ENCODE results near the gene DSCAML1. TPM values are rescaled to one million over a fixed set of nuclear protein-coding genes. Genes with fewer than 3 reads are reported as not detected.

DSCAML1 gene
- total RNA-seq, 2 experiments from 2014 or later, result not detected

DNA sequence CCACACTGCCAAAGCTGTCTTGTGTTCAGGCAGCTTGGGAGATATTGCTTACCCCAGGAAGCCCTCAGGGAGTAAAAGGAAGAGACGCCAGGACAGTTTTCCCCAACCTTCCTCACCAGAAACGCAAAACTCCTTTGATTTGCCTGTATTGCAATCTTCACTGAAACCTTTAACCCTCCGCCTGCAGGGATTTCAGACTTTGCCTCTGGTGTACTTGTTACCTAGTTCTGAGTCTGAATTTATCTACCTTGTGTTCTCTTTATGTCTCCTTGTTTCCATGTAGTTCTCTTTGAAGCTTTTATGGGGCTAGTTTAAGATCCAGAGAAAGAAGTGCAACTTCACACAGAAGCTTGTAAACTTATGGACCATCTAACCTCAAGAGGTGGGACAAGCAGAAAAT, 154.2 kb downstream of the DSCAML1 start:
- Histone ChIP-seq H3K4me2 (ENCODE audit: low read length) (no peak overlapping the region), H3K4me1 (ENCODE audit: insufficient read depth, low read length, poor library complexity, severe bottlenecking) (no peaks in the 10 kb centered on the region), H4K20me1 (ENCODE audit: insufficient read depth, low read length) (no peaks in the 10 kb centered on the region), H3K36me3 (ENCODE audit: insufficient read depth, low read length) (no peaks in the 10 kb centered on the region), H3K79me2 (ENCODE audit: insufficient read depth, low read depth, low read length) (no peaks in the 10 kb centered on the region), H3K4me3 (ENCODE audit: low read depth, low read length, poor library complexity, severe bottlenecking) (no peak overlapping the region), H2AFZ (ENCODE audit: low read length) (no peak overlapping the region), H3K27ac (ENCODE audit: low read depth, low read length, poor library complexity, severe bottlenecking) (no peak overlapping the region), H3K9me3 (ENCODE audit: low read length) (no peaks in the 10 kb centered on the region), H3K9me2 (ENCODE audit: insufficient read depth, low read length) (no peaks in the 10 kb centered on the region)
- ChIA-PET CTCF (ENCODE audit: unreplicated experiment) (no interaction called here), POLR2A (no interaction called here)
- DNase-seq (ENCODE audit: low spot score), result no peak
- intact Hi-C loops (cut with micrococcal nuclease; ENCODE audit: unreplicated experiment), result no loop called here
- TF ChIP-seq CTCF (conservative IDR thresholded peaks at IDR 0.05; ENCODE audit: low read length) (no peak), EZH2phosphoT487 (IDR thresholded peaks at IDR 0.05; ENCODE audit: borderline replicate concordance, low read depth, low read length) (no peak)
- no TSS peak for BruUV-seq (replicated peaks)

DNA sequence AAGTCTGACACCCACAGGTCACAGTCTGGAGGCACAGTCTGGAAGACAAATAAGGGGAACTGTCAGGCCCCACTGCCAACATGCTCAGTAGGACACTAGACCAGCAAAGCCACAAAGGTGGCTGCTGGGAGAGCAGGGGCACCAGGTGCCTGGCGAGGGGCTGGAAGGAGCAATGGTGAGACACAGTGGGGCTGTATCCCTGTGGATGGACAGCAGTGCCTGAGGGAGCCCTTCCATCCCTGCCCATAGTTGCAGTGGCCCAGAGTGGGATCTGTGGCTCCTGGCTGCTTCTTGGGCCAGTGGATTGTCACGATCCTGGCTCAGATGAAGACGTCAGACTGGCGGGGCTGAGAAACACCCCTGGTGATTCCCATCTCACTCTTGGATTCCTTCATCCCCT, 154.6 kb downstream of the DSCAML1 start:
- no peak for TF ChIP-seq CTCF (conservative IDR thresholded peaks at IDR 0.05; ENCODE audit: low read length)
- TF ChIP-seq EZH2phosphoT487 (IDR thresholded peaks at IDR 0.05; ENCODE audit: borderline replicate concordance, low read depth, low read length), result no peak
- BruUV-seq (replicated peaks), result no TSS peak
- Histone ChIP-seq H3K4me1 (ENCODE audit: insufficient read depth, low read length, poor library complexity, severe bottlenecking) (no peaks in the 10 kb centered on the region), H3K27ac (ENCODE audit: low read depth, low read length, poor library complexity, severe bottlenecking) (no peak overlapping the region), H4K20me1 (ENCODE audit: insufficient read depth, low read length) (no peaks in the 10 kb centered on the region), H3K36me3 (ENCODE audit: insufficient read depth, low read length) (no peaks in the 10 kb centered on the region), H3K9me3 (ENCODE audit: low read length) (no peaks in the 10 kb centered on the region), H3K9me2 (ENCODE audit: insufficient read depth, low read length) (no peaks in the 10 kb centered on the region), H3K4me2 (ENCODE audit: low read length) (no peak overlapping the region), H3K79me2 (ENCODE audit: insufficient read depth, low read depth, low read length) (no peaks in the 10 kb centered on the region), H3K4me3 (ENCODE audit: low read depth, low read length, poor library complexity, severe bottlenecking) (no peak overlapping the region), H2AFZ (ENCODE audit: low read length) (no peak overlapping the region)
- ChIA-PET POLR2A (no interaction called here), CTCF (ENCODE audit: unreplicated experiment) (no interaction called here)
- intact Hi-C loops (cut with micrococcal nuclease; ENCODE audit: unreplicated experiment), result no loop called here
- no peak for DNase-seq (ENCODE audit: low spot score)

DNA sequence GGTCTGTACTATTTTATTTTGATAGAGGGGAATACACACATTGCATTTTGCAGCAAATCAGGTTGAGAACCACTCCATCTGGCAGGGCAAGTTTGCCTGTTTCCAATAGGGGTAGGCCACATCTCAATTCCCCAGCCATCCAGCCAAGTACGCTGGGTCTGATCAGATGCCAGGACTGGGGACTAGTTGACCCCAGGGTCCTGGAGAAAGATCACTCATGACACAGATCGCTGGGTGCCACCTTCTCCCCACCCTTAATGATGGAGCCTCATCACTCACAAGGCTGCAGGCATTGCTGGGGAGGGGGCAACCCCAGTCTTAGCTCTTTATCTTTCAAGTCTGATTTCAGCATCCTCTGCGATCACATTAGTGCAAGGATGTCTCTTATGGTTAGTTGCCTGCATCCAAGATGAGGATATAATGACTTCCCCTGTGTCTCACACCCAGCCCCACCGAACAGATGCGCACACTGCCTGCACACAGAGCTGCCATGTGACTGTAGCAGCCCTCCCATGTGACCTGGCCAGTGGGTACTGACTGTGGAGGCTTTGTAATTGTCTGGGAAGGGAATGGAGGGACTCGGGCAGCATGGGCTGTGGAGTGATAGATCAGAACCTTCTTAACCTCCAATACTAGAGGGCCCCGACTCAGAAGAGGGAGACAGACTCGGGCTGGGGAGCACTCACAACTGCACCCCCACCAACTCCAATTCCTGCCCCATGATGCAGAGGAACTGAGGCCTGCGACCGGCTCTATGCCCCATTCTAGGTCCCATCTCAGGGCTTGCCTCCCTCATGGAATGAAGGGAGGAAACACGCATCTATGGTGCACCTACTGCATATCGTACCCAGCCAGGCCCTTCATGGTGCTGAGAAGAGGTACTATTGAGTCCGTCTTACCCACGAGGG, 155.8 kb downstream of the DSCAML1 start:
- POLR2A ChIA-PET, result no interaction called here
- H3K9me3 ChIP-seq (ENCODE audit: low read length), result no peaks in the 10 kb centered on the region
- no peak overlapping the region for H2AFZ ChIP-seq (ENCODE audit: low read length)
- H3K79me2 ChIP-seq (ENCODE audit: insufficient read depth, low read depth, low read length), result no peaks in the 10 kb centered on the region
- no peaks in the 10 kb centered on the region for H3K4me1 ChIP-seq (ENCODE audit: insufficient read depth, low read length, poor library complexity, severe bottlenecking)
- H3K27ac ChIP-seq (ENCODE audit: low read depth, low read length, poor library complexity, severe bottlenecking), result no peak overlapping the region
- H3K4me3 ChIP-seq (ENCODE audit: low read depth, low read length, poor library complexity, severe bottlenecking), result no peak overlapping the region
- no peak for DNase-seq (ENCODE audit: low spot score)
- BruUV-seq (replicated peaks), result no TSS peak
- intact Hi-C loops (cut with micrococcal nuclease; ENCODE audit: unreplicated experiment), result no loop called here
- CTCF ChIA-PET (ENCODE audit: unreplicated experiment), result no interaction called here
- no peaks in the 10 kb centered on the region for H3K9me2 ChIP-seq (ENCODE audit: insufficient read depth, low read length)
- H3K36me3 ChIP-seq (ENCODE audit: insufficient read depth, low read length), result no peaks in the 10 kb centered on the region
- TF ChIP-seq EZH2phosphoT487 (IDR thresholded peaks at IDR 0.05; ENCODE audit: borderline replicate concordance, low read depth, low read length), result no peak
- H4K20me1 ChIP-seq (ENCODE audit: insufficient read depth, low read length), result no peaks in the 10 kb centered on the region
- H3K4me2 ChIP-seq (ENCODE audit: low read length), result no peak overlapping the region

Measured in OCI-LY7 (cell line).